Neural progenitor cell (in vitro differentiated cells): Measurements from ENCODE around the gene CPM. TPM values are rescaled to one million over a fixed set of nuclear protein-coding genes. Genes with fewer than 3 reads are reported as not detected.

Source experiments
- DNase-seq: peaks from one replicate; pipeline ENCODE4 v3.0.0-alpha.2; 2016; ENCODE audit warnings: low spot score
- H2AFZ ChIP-seq: fragments of 200-600 bp; sonication (generic); replicated peaks from 2 replicates; pipeline ENCODE4 v1.6.1; 2016; ENCODE audit warnings: antibody characterized with exemption
- H3F3A ChIP-seq: fragments of 200-600 bp; sonication (generic); 2 replicates; pipeline ENCODE4 v1.6.1; 2016; ENCODE audit warnings: antibody characterized with exemption, low read depth
- H3K27ac ChIP-seq: fragments of 200-600 bp; sonication (generic); 2 replicates; pipeline ENCODE4 v1.5.1; 2016; ENCODE audit warnings: mild to moderate bottlenecking
- H3K27me3 ChIP-seq: fragments of 200-600 bp; sonication (generic); 2 replicates; pipeline ENCODE4 v1.6.1; 2016; ENCODE audit warnings: mild to moderate bottlenecking, moderate library complexity
- H3K36me3 ChIP-seq: fragments of 200-600 bp; sonication (generic); 2 replicates; pipeline ENCODE4 v1.5.1; 2016
- H3K4me1 ChIP-seq: fragments of 200-600 bp; sonication (generic); 2 replicates; pipeline ENCODE4 v1.6.1; 2016; ENCODE audit warnings: mixed run types
- H3K4me2 ChIP-seq: fragments of 200-600 bp; sonication (generic); 2 replicates; pipeline ENCODE4 v1.6.1; 2016
- H3K4me3 ChIP-seq: fragments of 200-600 bp; sonication (generic); 2 replicates; pipeline ENCODE4 v1.5.1; 2016
- H3K79me2 ChIP-seq: fragments of 200-600 bp; sonication (generic); 2 replicates; pipeline ENCODE4 v1.6.1; 2016; ENCODE audit warnings: low read depth
- H3K9ac ChIP-seq: fragments of 200-600 bp; sonication (generic); 2 replicates; pipeline ENCODE4 v1.6.1; 2016
- H3K9me3 ChIP-seq: fragments of 200-600 bp; sonication (generic); 2 replicates; pipeline ENCODE4 v1.5.1; 2016; ENCODE audit warnings: low read depth
- H4K20me1 ChIP-seq: fragments of 200-600 bp; sonication (generic); 2 replicates; pipeline ENCODE4 v1.6.1; 2016; ENCODE audit warnings: low read depth
- H3K27ac Mint-ChIP-seq: 3 replicates; pipeline ENCODE4 v1.8.0; 2021; ENCODE audit warnings: mixed read lengths
- H3K27me3 Mint-ChIP-seq: 2 replicates; pipeline ENCODE4 v1.8.0; 2022; ENCODE audit warnings: low read depth, mild to moderate bottlenecking, inconsistent platforms, moderate library complexity, mixed read lengths; ENCODE audit not compliant: insufficient read depth
- H3K36me3 Mint-ChIP-seq: 3 replicates; pipeline ENCODE4 v1.8.0; 2021; ENCODE audit warnings: mixed read lengths
- H3K4me1 Mint-ChIP-seq: 3 replicates; pipeline ENCODE4 v1.8.0; 2021; ENCODE audit warnings: mixed read lengths
- H3K4me3 Mint-ChIP-seq: 3 replicates; pipeline ENCODE4 v1.8.0; 2021; ENCODE audit warnings: mild to moderate bottlenecking, moderate library complexity, mixed read lengths
- H3K9me3 Mint-ChIP-seq: 3 replicates; pipeline ENCODE4 v1.8.0; 2020; ENCODE audit warnings: mixed read lengths
- EZH2 ChIP-seq: fragments of 200-600 bp; sonication (generic); IDR thresholded peaks from 2 replicates; pipeline ENCODE4 v1.6.1; 2017; ENCODE audit warnings: antibody characterized with exemption, mild to moderate bottlenecking, moderate library complexity
- EZH2phosphoT487 ChIP-seq: fragments of 200-600 bp; sonication (generic); IDR thresholded peaks from 2 replicates; pipeline ENCODE4 v1.6.1; 2017; ENCODE audit warnings: antibody characterized with exemption
- total RNA-seq: library from RNA; depleted of rRNA; stranded (reverse); fragments of >200 nt; gene quantifications from 2 replicates; pipeline ENCODE4 v1.2.3, GENCODE V29; 2015; ENCODE audit warnings: low replicate concordance
- TF ChIP-seq, protein P1 (sequence below): fragments of 200-600 bp; sonication (generic); IDR thresholded peaks from 2 replicates; pipeline ENCODE4 v1.5.1; 2017; ENCODE audit warnings: antibody characterized with exemption, mild to moderate bottlenecking

CPM gene
- total RNA-seq, 1 donor from 2014 or later, result 0.02 TPM

DNA sequence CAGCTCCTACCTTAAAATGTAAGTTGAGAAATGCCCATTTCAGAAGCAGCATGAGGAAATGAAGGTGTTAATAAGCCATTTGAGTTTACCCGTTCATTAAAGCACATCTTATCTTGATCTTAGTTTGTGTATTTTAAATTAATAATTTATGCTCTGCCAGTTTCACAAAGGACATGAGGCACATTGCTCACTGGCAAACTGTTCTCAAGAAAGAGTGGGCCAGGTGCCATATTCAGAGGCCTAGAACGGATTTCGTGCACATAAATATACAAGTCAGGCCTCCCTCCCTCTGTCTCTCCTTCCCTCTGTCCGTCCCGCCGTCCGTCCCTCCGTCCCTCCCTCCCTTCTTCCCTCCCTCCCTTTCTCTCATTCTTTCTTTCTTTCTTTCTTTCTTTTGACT is 29.5 kb downstream of the CPM start:
- no peak overlapping the region for H3K4me3 ChIP-seq
- Mint-ChIP-seq H3K36me3 (no peaks in the 10 kb centered on the region), H3K9me3 (no peaks in the 10 kb centered on the region), H3K27ac (no peak overlapping the region), H3K4me3 (no peak overlapping the region), H3K4me1 (no peaks in the 10 kb centered on the region), H3K27me3 (peaks cover 2% of the 10 kb centered on the region)
- H3K4me2 ChIP-seq, result no peak overlapping the region
- no peaks in the 10 kb centered on the region for H3K27me3 ChIP-seq
- no peaks in the 10 kb centered on the region for H3K79me2 ChIP-seq
- H3K9me3 ChIP-seq, result no peaks in the 10 kb centered on the region
- TF ChIP-seq, protein P1, sequence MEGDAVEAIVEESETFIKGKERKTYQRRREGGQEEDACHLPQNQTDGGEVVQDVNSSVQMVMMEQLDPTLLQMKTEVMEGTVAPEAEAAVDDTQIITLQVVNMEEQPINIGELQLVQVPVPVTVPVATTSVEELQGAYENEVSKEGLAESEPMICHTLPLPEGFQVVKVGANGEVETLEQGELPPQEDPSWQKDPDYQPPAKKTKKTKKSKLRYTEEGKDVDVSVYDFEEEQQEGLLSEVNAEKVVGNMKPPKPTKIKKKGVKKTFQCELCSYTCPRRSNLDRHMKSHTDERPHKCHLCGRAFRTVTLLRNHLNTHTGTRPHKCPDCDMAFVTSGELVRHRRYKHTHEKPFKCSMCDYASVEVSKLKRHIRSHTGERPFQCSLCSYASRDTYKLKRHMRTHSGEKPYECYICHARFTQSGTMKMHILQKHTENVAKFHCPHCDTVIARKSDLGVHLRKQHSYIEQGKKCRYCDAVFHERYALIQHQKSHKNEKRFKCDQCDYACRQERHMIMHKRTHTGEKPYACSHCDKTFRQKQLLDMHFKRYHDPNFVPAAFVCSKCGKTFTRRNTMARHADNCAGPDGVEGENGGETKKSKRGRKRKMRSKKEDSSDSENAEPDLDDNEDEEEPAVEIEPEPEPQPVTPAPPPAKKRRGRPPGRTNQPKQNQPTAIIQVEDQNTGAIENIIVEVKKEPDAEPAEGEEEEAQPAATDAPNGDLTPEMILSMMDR, result no peak
- TF ChIP-seq EZH2phosphoT487 (no peak), EZH2 (no peak)
- H4K20me1 ChIP-seq, result no peaks in the 10 kb centered on the region
- H3K9ac ChIP-seq, result no peak overlapping the region
- no peaks in the 10 kb centered on the region for H3K4me1 ChIP-seq
- no peaks in the 10 kb centered on the region for H3K36me3 ChIP-seq
- H3K27ac ChIP-seq, result no peak overlapping the region
- no peak overlapping the region for H2AFZ ChIP-seq
- no peak for DNase-seq
- H3F3A ChIP-seq, result no peaks in the 10 kb centered on the region

DNA sequence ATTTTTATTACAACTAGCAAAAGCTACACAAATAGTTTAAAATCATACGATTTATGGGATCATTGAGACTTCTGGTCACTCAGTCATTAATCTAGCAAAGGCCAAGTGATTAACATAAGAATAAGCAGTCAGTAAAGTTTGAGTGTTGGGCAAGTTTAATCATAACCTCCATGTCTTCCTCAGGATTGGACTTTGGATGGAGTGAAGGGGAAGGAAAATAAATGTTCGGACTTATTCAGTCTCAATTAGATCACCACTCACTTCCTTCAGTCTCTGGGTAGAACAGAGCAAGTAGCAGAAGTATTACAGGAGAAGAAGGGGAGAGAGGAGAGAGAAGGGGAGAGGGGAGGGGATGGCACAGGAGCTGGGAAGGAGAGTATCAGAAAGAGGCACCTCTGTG is 31.4 kb downstream of the CPM start:
- H3K9me3 Mint-ChIP-seq, result no peaks in the 10 kb centered on the region
- TF ChIP-seq, protein P1, result no peak
- TF ChIP-seq EZH2phosphoT487, result no peak
- TF ChIP-seq EZH2, result no peak

DNA sequence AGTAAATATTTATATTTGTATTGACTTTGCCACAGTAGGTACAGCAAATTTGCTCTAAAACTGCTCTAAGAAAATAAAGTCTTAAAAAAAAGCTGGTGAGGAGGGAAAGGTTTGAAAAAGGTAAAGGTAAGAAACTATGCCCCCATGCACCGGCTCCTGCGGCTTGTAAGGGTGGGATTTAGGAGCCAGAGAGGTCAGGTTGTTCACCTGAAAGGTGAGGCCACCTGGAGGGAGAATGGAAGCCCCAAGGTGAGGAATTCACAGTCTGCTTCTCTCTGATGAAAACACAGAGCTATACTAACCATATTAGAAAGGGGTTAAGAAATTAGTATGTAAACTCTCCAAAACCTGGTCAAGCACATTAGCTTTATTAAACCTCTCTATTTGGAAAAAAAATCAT is 31.8 kb downstream of the CPM start:
- no peak for DNase-seq
- TF ChIP-seq EZH2phosphoT487, result no peak
- TF ChIP-seq EZH2, result no peak
- TF ChIP-seq, protein P1, result no peak

More for the DNA sequence above, 31.4 kb downstream of the CPM start:
- H3K9me3 ChIP-seq, result no peaks in the 10 kb centered on the region
- no peak overlapping the region for H3K9ac ChIP-seq
- H3K27me3 Mint-ChIP-seq, result peaks cover 2% of the 10 kb centered on the region
- no peaks in the 10 kb centered on the region for H3K36me3 Mint-ChIP-seq
- no peak overlapping the region for H3K4me3 ChIP-seq
- H3K4me2 ChIP-seq, result no peak overlapping the region
- H3K27ac ChIP-seq, result no peak overlapping the region
- H2AFZ ChIP-seq, result no peak overlapping the region
- H3K27me3 ChIP-seq, result no peaks in the 10 kb centered on the region
- no peaks in the 10 kb centered on the region for H4K20me1 ChIP-seq
- no peaks in the 10 kb centered on the region for H3F3A ChIP-seq
- no peak overlapping the region for H3K27ac Mint-ChIP-seq
- no peak for DNase-seq
- H3K79me2 ChIP-seq, result no peaks in the 10 kb centered on the region
- H3K36me3 ChIP-seq, result no peaks in the 10 kb centered on the region
- no peaks in the 10 kb centered on the region for H3K4me1 ChIP-seq
- H3K4me1 Mint-ChIP-seq, result no peaks in the 10 kb centered on the region
- no peak overlapping the region for H3K4me3 Mint-ChIP-seq

More for the DNA sequence above, 31.8 kb downstream of the CPM start:
- no peaks in the 10 kb centered on the region for H3K36me3 ChIP-seq
- H2AFZ ChIP-seq, result no peak overlapping the region
- Mint-ChIP-seq H3K4me1 (no peaks in the 10 kb centered on the region), H3K27me3 (peaks cover 2% of the 10 kb centered on the region), H3K27ac (no peak overlapping the region), H3K36me3 (no peaks in the 10 kb centered on the region), H3K9me3 (no peaks in the 10 kb centered on the region), H3K4me3 (no peak overlapping the region)
- no peak overlapping the region for H3K4me2 ChIP-seq
- no peaks in the 10 kb centered on the region for H3K9me3 ChIP-seq
- no peaks in the 10 kb centered on the region for H4K20me1 ChIP-seq
- H3K27ac ChIP-seq, result no peak overlapping the region
- no peak overlapping the region for H3K4me3 ChIP-seq
- H3K79me2 ChIP-seq, result no peaks in the 10 kb centered on the region
- H3F3A ChIP-seq, result no peaks in the 10 kb centered on the region
- H3K4me1 ChIP-seq, result no peaks in the 10 kb centered on the region
- H3K9ac ChIP-seq, result no peak overlapping the region
- no peaks in the 10 kb centered on the region for H3K27me3 ChIP-seq
